HG03045 (cell line): ENCODE data around the gene TRPM8.

Experiments used
- ATAC-seq: cut with Tn5 transposase; IDR thresholded peaks from one replicate; pipeline ENCODE4 v1.9.1; 2021; ENCODE audit warnings: mild to moderate bottlenecking, moderate library complexity; ENCODE audit not compliant: unreplicated experiment

Gene TRPM8

DNA sequence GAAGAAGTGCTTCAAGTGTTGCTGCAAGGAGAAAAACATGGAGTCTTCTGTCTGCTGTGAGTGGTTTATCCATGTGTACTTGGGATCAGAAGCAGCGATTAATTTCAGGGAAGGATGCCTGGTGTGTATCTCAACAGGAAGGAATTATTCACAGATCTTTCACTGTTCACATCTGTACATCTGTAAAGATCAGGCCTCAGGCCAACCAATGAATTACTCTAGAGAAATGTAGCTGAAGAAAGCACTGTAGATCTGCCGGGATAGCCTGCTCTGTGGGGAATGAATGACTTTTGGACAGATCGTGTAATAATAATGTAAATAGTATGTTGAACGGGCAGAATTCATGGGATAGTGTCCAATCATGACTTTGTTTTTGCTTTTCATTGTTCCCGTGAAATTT is 79.3 kb downstream of the TRPM8 start:
- no peak for ATAC-seq

GRCh38 chr2:233997707-233998106 is 80.5 kb downstream of the TRPM8 start:
- no peak for ATAC-seq

DNA sequence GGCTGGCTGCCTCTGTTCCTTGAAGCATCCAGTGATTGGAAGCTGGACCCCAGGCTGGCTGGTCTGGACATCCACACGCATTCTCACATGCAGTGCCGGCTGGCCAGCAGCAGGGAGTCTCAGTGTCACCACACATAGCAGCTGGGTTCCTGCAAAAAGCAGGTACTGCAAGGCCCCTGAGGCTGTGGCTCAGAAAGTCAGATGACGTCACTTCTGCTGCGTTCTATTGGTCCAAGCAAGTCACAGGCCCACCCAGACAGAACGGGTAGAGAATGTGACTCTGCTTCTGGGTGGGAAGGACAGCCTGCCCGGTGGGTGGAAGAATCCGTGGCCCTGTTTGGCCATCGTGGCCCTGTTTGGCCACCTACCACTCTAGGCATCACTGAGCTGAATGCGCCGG is 82.0 kb downstream of the TRPM8 start:
- ATAC-seq, result no peak

DNA sequence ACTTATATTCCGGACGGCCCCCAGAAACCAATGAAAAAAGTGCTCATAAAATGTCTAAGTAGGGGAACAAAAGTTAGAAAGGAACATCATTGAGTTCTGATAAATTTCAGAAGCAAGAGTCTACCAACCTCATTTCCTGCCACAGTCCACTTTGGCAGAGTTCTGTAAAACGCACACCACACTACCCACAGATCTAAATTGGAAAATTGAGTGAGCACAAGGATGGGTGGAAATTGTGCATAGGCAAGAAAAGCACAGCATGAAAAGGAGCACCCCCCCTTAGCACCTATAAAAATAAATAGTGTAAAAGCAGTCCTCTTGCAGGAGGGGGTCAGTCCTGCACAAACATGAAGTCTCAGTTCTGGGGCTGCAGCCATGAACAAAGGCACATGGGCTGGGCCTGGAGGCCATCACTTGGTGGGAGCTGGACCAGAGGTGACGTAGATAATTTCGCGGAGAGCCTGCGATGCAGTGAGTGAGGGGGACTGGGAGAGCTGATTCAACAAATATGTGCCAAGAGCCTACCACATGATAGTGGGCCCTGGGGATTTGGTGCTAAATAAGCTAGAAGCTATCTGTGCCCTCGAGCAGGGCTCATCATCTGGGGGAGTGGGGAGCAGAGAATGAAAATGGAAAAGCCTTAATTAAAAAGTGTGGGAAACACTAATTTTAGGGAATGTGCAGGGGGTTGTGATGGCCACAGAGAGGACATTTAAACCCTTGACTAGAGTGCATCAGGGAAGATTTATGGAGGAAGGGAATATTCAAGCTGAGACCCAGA is 84.4 kb downstream of the TRPM8 start:
- ATAC-seq, result no peak

GRCh38 chr2:234002281-234002680 is 85.1 kb downstream of the TRPM8 start:
- no peak for ATAC-seq

GRCh38 chr2:234003972-234004617 is 86.9 kb downstream of the TRPM8 start:
- ATAC-seq, result no peak

- ATAC-seq, result no peak
Observed at GRCh38 chr2:234005126-234005525, 88.0 kb downstream of the TRPM8 start.

DNA sequence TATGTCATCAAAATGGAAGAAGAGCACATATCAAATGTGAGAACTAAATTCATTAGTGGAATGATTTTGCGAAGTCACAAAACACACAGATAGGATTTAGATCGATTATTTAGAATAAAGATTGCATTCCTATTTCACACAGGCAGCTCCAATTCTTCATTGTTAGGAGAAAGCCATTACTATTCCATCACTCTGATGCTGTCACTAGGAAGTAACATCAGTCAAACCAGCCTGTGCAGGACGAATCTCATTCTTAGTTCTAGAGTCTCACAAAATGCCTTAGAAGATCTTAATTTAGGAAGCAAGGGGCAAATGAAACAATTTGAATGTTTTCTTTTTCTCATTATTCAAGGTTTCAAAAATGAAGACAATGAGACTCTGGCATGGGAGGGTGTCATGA is 89.3 kb downstream of the TRPM8 start:
- no peak for ATAC-seq

GRCh38 chr2:234014427-234014826 is 97.3 kb downstream of the TRPM8 start:
- ATAC-seq, result no peak

DNA sequence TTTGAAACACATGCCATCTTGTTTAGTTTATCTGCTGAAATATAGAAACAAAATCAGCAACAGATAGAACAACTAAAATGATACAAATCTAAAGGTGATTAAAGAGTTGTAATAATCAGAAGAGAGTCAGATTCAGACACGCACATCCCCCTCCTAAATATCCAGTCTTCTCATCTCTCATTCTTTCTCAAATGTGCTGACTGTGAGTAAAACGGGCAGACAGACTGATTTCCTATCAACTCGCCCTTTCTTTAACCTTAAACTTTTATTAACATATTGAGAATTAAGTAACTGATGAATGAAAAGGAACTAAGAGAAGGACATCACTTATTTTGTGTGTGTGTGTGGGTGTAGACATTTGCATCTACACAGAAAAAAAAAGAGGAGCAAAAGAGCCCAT is 98.7 kb downstream of the TRPM8 start:
- no peak for ATAC-seq

GRCh38 chr2:234019896-234020295 is 102.7 kb downstream of the TRPM8 start:
- no peak for ATAC-seq

DNA sequence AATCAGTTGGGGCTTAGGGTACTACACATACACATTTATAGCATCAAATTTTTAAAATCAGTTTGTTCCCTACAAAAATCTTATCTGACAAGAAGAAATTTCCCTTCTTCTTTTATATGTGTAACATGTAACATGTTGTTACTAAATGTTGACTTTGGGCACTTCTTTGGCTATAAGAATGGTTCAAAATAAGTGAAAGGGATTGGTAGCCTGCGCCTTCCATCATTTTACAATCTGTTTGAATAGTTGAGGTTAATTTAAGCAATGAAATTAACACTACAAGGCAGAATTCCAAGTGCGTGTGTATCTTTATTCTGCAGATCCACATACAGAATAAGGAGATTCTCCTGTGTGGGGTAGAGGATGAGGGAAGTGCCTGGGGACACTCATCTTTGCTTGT is 103.2 kb downstream of the TRPM8 start:
- no peak for ATAC-seq

DNA sequence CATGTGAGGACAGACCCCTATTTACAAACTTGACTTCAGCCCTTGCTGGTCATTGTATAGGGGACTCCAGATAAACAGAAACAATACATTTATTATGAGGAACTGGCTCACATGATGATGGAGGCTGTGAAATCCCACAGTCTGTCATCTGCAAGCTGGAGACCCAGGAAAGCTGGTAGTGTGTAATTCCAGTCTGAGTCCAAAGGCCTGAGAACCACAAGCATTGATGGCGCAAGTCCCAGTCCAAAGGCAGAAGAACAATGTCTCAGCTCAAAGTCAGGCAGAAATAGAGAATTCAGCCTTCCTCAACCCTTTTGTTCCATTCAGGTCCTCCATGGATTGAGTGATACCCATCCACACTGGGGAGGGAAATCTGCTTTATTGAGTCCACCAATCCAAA is 105.3 kb downstream of the TRPM8 start:
- no peak for ATAC-seq

GRCh38 chr2:234024304-234024703 is 107.1 kb downstream of the TRPM8 start:
- no peak for ATAC-seq

DNA sequence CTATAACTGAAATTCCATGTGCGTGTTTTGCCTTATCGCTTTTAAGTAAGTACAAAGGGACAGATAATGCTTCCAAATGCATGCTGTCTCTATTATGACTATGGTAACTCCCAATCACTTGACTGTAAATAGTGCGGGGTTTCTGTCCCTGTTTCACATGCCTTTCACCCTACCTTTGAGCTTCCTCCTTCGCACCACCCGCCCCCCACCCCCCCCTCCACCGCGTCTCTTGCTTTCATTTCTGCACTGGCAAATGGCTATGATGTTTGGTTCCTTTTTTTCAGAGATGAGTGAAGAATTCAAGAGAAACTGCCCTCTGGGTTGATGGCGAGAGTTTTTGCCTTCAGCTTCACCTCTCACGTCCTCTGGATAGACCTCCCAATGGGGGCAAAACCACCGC is 108.3 kb downstream of the TRPM8 start:
- ATAC-seq, result no peak

- ATAC-seq, result no peak
Observed at GRCh38 chr2:234025891-234026401, 108.8 kb downstream of the TRPM8 start.

- no peak for ATAC-seq
Observed at GRCh38 chr2:234026693-234027254, 109.6 kb downstream of the TRPM8 start.

- ATAC-seq, result no peak
Observed at GRCh38 chr2:234027641-234028040, 110.5 kb downstream of the TRPM8 start.

DNA sequence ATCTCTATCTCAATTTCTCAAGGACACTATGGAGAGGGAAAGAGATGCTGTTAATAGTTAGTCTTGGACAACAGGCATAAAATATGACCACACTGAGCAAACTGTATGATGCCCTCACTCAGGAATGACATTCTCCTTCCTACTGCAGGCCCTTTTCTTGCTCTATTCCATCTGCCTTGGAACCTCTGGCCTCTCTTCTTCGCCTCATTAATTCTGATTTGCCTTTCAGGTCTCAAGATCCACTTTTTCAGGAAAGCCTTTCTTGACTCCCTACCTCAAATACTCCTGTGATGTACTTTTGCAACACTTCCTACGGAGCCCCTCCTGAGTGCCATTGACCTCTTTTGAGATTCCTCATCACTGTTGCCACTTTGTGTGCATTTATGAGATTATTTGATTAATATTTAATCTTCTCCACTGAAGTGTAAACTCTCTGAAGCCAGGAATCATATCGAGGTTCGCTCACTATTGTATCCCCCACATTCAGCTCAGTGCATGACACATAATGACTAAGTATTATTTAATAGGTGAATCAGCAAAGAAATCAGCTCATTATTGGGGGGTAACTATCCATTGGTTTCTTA is 112.1 kb downstream of the TRPM8 start:
- no peak for ATAC-seq

GRCh38 chr2:234031207-234031606 is 114.0 kb downstream of the TRPM8 start:
- no peak for ATAC-seq

DNA sequence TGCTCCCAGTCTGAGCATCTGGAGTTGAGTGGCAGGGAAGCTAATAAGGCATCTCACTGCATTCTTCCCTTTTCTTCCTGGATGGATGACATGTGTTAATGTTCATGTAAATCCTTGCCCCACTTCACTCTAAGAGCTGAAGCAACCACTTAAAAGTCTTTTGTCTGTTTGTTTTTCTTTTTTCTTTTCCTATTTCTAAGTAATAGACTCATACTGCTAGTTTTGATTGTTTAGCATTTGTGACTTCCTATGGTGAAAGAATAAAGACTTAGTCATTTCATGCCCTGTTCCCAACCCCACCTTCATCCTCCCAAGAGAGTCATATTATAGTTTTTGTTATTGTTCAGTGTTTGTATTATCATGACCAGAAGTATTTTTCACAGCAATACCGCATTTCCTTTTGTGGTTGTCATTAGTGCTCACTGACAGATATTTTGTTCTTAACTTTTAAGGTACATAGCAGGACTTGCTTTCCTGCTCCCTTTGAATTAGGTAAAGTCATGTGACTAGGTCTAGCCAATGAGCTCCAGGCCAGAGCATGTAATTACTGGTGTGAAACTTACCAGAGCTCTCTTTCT is 115.2 kb downstream of the TRPM8 start:
- ATAC-seq, result no peak
